ENCODE measurements around the gene UBE3B.

DNA sequence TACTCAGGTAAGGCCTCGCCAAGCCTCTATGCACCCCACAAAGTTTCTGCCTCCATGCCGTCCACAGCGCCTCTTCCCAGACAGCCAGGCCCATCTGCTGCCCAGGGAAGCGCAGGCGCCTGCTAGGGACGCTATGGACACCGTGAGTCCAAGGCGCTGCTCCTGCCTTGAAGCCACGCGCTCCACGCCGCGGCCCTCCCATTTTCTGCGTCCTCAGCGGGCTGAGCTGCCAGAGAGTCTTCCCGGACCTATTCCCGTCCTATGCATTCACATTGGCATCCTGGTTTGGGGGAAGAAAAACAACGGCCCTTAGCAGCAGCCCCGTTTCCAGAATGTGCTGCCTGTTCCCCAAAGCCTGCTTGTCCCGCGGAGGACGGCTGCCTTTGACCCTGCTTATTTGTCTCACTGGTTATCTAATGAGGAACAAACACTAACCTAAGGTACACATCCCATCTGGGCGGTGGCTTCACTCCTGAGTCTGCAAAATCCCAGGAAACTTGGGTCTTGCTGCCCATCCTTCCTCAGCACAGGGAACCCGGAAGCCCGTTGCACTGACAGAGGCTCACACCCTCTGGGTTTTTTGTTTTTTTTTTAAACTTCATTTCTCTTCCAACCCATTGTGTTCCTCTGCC, 57.9 kb downstream of the UBE3B start:
- TF ChIP-seq, protein P1, sequence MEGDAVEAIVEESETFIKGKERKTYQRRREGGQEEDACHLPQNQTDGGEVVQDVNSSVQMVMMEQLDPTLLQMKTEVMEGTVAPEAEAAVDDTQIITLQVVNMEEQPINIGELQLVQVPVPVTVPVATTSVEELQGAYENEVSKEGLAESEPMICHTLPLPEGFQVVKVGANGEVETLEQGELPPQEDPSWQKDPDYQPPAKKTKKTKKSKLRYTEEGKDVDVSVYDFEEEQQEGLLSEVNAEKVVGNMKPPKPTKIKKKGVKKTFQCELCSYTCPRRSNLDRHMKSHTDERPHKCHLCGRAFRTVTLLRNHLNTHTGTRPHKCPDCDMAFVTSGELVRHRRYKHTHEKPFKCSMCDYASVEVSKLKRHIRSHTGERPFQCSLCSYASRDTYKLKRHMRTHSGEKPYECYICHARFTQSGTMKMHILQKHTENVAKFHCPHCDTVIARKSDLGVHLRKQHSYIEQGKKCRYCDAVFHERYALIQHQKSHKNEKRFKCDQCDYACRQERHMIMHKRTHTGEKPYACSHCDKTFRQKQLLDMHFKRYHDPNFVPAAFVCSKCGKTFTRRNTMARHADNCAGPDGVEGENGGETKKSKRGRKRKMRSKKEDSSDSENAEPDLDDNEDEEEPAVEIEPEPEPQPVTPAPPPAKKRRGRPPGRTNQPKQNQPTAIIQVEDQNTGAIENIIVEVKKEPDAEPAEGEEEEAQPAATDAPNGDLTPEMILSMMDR (IDR thresholded peaks at IDR 0.05), result no peak
- TF ChIP-seq POLR2AphosphoS5 (IDR thresholded peaks at IDR 0.05), result no peak
